ENCODE data around the gene SDF4.

DNA sequence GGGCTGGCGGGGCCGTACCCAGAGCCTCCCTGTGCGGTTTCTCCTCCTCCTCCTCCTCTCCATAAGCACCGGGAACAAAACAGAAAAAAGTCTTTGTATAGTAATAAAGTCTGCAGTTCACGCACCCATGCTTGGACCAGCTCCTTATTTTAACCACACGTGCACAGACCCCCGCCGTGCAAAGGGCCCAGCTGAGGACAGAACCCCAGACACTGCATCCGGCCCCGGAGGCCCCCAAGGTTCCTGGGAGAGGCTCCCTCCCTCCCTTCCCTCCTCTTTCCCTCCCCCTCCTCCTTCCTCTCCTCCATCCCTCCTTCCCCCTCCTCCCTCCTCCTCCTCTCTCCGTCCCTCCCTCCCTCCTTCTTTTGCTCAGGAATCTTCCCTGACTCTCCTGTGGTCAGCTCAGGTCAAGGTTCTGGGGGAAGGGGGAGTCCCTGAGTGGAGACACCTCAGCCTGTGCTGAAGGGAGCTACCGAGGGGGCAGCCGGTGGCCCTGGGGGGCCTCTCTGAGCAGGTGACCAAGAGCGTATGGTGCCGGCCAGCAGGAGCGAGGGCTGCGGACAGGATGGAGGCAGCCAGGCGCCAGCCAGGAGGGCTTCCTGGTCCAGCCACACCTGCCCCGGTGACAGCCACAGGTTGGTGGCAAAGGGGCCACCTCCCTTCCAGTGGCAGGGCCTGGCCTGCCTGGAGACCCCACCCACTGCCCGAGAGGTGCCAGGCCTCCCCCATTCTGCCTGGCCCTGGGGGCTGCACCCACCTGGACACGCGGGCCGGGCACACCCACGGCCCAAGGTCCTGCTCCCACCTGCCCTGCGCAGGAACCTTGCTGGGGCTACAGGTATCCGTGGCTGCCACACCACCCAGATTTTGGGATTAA is 61.3 kb downstream of the SDF4 start:
- TF ChIP-seq, protein P1, sequence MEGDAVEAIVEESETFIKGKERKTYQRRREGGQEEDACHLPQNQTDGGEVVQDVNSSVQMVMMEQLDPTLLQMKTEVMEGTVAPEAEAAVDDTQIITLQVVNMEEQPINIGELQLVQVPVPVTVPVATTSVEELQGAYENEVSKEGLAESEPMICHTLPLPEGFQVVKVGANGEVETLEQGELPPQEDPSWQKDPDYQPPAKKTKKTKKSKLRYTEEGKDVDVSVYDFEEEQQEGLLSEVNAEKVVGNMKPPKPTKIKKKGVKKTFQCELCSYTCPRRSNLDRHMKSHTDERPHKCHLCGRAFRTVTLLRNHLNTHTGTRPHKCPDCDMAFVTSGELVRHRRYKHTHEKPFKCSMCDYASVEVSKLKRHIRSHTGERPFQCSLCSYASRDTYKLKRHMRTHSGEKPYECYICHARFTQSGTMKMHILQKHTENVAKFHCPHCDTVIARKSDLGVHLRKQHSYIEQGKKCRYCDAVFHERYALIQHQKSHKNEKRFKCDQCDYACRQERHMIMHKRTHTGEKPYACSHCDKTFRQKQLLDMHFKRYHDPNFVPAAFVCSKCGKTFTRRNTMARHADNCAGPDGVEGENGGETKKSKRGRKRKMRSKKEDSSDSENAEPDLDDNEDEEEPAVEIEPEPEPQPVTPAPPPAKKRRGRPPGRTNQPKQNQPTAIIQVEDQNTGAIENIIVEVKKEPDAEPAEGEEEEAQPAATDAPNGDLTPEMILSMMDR (IDR thresholded peaks at IDR 0.05) = no peak
- no peak for TF ChIP-seq POLR2AphosphoS5 (IDR thresholded peaks at IDR 0.05)
- TF ChIP-seq POLR2A (IDR thresholded peaks at IDR 0.05) = peak; percentile 19
